Left forelimb (tissue), 1 donor: Measurements from ENCODE around the gene PPP1R13B.

ENCODE experiments used
- DNase-seq: peaks from one replicate; pipeline ENCODE4 v3.0.0-alpha.2; 2018; ENCODE audit warnings: low spot score

The PPP1R13B gene

GRCh38 chr14:103741876-103742275 is 105.5 kb downstream of the PPP1R13B start:
- no peak for DNase-seq

GRCh38 chr14:103740991-103741689 is 106.2 kb downstream of the PPP1R13B start:
- DNase-seq: no peak

DNA sequence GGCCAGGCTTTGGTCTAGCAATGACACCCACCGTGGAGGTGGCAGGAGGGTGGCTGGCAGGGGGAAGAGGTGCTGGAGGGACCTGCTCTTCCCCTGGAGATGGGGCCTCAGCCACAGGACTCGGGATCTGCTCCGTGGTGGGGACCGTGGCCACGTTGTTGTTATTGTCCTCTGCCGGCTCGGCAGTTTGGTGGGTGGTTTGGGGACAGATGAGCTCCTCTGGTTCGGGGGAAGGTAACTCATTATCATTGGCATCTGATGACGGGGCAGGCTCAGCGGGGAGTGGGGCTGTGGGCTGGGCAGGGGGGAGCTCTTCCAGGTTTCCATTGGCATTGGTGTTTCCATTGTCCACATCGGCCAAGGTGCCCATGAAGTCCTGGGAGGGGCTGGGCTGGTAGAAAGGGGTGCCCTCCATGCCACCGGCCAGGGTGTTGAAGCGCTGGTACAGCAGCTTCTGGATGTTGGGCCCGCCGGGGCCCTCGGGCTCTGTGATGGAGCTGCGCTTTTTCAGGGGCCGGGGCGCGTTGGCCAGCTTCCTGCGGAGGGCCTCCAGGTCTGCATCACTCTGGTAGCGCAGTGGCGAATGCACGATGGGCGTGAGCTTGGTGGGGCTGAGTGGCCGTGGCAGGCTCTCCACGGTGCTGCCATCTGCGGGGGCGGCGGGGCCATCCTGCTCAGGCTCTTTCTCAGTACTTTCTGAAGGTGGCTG is 107.4 kb downstream of the PPP1R13B start:
- DNase-seq: no peak

DNA sequence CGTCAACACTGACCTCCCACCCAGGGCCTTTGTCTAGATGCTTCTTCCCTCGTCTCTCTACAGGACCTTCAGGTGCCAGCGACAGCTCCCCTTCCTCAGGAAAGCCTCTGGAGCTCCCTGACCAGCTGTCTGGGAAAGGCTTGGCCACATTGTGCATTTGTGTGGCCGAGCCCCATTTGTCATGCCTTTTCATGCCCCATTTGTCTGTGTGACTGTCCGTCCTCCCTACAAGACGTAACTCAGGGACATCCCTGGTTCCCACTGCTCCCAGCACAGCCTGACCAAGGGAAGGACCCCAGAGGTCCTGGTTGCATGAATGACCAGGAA is 107.9 kb downstream of the PPP1R13B start:
- no peak for DNase-seq

GRCh38 chr14:103738701-103739451 is 108.5 kb downstream of the PPP1R13B start:
- peak; percentile 53 for DNase-seq

DNA sequence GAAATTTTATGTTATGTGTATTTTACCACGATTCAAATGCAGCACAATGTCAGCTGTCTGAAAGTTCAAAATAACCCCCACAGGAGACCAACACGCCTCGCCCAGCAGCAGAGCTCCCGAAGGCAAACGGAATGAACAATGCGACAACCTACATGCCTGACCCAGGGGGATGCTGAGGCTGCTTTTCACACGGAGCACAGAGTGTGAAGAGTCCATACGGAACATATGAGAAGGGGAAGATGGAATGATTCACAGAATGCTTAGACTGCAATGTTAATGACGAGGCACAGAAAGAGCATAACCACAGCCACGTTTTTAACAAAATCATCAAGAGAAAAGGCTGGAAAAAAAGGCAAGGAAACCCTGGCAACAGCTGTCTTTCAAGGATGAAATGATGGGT is 109.2 kb downstream of the PPP1R13B start:
- no peak for DNase-seq

DNA sequence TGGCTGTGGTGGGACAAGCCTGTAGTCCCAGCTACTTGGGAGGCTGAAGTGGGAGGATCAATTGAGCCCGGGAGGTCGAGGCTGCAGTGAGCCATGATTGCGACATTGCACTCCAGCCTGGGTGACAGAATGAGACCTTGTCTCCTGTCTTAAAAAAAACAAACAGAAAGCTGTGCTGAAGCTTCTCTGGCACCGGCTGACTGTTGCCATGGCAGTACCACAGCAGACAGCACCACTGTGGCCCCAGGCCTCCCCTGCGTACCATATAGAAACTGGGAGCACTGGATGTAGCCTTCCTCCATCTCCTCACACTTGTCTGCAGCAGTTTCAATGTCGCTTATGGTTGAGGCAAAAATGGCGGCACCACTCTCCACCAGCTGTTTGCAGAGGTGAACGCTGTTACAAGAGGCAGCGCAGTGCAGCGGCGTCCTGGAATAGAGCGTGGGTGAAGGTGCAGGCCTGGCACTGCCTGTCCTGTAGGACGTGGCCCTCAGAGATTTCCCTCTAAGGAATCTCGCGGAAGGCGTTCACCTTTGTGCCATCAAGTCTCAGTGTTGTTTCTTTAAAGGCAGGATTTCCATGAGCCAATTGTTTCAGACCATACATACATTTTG is 109.8 kb downstream of the PPP1R13B start:
- DNase-seq: no peak

- DNase-seq: no peak
Observed at GRCh38 chr14:103736546-103737431, 110.6 kb downstream of the PPP1R13B start.

GRCh38 chr14:103735815-103736545 is 111.4 kb downstream of the PPP1R13B start:
- peak; percentile 61 for DNase-seq

- peak; percentile 48 for DNase-seq
Observed at GRCh38 chr14:103735439-103735814, 111.9 kb downstream of the PPP1R13B start.

DNA sequence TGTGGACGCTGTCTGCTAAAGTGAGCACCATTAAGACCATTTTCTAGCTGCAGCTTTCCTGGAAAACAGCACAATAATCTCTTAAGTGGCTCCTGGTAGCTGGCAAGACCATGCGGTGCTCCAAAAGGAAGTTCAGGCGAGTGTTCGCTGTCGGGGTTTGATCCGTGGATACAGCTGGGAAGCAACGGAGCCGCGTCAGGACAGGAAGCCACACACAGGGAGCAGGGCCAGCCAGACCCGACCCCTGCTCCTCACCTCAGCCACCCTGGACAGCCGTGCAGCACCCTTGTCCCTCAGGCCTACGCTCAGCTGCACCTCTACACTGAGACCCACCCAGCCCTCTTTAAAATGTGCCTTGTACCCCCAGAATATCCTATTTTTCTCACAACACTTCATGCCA is 112.4 kb downstream of the PPP1R13B start:
- DNase-seq: peak; percentile 60

GRCh38 chr14:103734081-103734888 is 113.1 kb downstream of the PPP1R13B start:
- no peak for DNase-seq

DNA sequence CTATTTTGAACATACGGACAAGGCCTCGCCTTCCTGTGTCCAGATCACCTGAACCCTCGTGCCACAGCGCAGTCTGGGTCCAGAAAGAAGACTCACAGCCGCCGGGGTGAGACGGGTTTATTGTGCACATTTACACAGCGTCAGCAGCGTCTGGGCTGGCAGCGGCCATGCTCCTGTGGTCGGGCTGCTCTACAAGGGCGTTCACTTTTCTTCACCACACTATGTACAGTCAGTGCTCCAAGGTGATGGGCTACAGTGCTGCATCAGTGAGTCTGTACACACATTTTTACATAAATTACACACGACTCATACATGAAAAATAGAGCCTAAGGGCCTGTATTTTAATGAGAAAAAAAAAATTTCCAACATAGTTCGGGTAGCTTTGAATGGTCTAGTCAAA is 113.7 kb downstream of the PPP1R13B start:
- DNase-seq: no peak

- DNase-seq: no peak
Observed at GRCh38 chr14:103732868-103733620, 114.3 kb downstream of the PPP1R13B start.

DNA sequence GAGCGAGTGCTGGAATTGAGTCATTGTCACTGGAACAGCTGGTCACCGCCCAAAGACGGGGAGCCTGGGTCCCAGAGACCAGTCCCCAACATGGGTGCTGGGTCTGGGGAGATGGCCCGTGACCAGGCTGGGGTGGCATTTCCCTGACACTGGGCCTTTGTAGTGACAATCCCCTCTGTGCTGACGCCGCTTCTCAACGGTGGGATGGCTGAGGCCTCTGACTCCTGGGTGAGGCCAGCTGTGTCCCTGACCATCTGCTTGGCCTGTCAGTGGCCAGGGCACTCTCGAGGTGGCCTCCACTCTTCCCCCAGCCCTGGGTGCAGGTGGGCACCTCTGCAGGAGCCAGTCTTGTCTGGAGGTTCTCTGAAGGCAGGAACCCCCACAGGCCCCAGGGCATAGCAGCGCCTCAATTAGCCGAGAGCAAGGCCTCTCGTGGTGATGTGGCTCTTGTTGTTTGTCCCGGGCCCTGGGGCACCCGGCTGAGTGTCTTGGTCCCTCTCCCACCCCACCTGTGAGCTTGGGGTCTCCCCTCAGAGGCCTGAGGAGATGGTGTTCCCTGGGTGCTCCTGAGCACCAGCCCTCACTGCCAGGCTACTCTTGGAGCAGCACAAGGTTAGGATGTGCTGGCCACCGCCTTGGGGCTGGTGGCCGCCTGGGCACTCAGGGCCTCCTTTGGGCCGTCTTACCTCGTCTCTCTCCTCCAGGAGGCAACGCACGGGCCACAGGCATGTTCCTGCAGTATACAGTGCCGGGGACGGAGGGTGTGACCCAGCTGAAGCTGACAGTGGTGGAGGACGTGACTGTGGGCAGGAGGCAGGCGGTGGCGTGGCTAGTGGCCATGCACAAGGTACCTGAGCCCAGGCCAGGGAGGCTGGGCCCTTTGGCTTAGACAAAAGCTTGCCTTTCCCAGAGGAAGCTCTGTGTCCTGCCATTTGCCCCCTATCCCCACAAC is 115.2 kb downstream of the PPP1R13B start:
- DNase-seq: no peak

GRCh38 chr14:103731481-103731880 is 115.9 kb downstream of the PPP1R13B start:
- DNase-seq: no peak

GRCh38 chr14:103730490-103731035 is 116.8 kb downstream of the PPP1R13B start:
- no peak for DNase-seq
